ENCODE data around the gene HS3ST5. TPM values are rescaled to one million over a fixed set of nuclear protein-coding genes. Genes with fewer than 3 reads are reported as not detected.
A peak's percentile ranks its signal among the peaks of the same experiment; 100 is the strongest.

HS3ST5 gene
- polyA plus RNA-seq, 3 donors = 0.56 to 1.4 (median 1.4) TPM

DNA sequence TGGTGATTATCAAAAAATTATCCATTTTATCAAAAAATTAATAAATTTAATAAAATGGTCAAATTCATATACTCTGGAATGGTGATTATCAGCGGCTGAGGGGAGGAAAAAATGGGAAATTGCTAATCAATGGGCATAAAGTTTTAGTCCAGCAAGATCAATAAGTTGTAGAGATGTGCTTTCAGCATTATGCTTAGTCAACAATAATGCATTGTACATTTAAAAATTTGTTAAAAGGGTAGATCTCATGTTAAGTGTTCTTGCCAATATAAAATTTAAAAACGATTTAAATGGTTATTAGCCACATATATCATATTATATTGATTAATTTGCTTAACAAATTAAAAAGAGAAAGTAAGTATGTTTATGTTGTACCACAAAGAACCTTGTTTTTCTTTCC, 56.6 kb downstream of the HS3ST5 start:
- no peak for DNase-seq (ENCODE audit: extremely low read depth in 1 of 11, low read depth in 9 of 11, low spot score in 4 of 11)

DNA sequence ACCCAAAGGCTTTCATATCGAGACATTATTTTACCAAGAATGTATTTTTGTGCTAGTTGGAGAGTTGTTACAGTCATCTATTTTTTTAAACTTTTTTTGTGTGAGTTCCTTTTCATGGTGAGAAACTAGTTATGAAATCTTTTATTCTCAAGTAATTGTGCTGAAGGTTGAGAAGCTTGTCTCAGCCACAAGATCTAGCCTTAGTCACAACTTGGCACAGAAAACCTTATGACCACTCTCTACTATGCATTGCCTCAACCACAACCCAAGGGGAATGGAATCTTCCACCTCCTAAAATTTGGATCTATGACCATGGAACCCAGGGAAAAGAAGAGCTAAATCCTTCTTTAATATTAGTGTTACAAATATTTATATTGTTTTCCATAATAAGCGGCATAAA, 58.5 kb downstream of the HS3ST5 start:
- DNase-seq (ENCODE audit: extremely low read depth in 1 of 11, low read depth in 9 of 11, low spot score in 4 of 11) = no peak

- DNase-seq (ENCODE audit: extremely low read depth in 1 of 11, low read depth in 9 of 11, low spot score in 4 of 11) = no peak
Observed at GRCh38 chr6:114282292-114282691, 60.5 kb downstream of the HS3ST5 start.

DNA sequence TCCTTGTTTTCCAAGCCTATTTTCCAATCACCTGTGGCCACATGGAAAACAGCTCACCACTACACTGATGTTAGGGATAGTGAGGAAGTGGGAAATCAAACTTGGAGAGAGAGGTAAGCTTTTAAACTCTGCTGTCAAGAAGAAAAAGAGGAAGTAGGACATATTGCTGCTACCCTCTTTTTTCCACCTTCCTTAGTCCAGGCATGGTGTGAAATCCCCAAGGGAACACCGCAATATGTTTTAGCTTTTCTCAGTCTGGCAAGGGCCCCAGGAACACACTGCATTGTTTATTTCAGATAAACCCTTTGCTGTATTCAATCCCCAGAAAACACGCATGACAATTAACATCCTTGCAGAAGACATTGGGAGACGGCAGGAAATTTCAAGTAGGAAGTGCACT, 61.3 kb downstream of the HS3ST5 start:
- no peak for DNase-seq (ENCODE audit: extremely low read depth in 1 of 11, low read depth in 9 of 11, low spot score in 4 of 11)

DNA sequence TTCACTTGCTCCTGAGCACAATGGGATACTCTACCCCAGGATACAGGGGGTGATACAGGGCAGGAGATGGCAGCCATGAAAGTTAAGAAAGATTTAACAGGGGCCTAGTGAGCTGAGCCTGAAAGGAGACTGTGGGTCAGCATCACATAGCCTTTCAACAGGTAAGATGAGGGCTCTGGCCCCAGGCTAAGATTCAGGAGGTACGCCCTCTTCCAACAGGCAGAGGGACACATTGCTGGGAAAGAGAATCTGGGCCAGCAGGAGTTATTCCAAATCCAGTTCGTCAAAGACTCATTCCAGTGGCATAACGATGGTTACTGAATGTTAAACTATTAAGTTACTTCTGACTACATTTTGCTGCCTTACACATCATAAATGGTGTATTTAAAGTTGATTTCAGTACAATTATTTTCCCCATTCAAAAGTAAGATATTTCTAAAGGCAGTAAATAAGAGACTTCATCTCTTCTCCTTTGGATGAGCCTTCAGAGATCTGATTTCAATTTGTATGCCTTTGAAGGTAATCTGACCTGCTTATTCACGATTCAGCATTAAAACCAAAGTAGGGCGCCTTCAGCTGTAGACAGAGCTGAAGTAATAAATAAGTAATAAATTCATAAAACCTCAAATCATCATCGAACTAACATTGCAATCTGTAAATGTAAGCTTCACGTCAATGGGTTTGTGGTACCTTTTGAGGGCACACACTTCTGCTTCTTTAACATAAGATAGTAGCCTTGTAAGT, 62.4 kb downstream of the HS3ST5 start:
- no peak for DNase-seq (ENCODE audit: extremely low read depth in 1 of 11, low read depth in 9 of 11, low spot score in 4 of 11)

DNA sequence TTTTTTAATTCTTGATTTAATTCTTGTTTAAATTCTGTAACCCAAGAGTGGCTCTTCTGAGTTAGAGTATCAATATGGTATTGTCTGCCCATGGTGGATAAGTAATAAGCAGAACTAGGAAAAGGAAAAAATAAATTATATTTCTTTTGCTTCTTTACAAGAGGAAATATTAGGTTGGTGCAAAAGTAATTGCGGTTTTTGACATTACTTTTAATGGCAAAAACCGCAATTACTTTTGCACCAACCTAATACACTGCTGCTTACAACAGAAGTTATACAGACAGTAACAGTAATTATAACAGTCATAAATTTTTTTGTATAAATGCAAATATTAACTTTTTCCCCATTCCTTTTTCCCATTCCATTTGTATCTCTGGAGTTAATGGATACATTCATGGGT, 65.6 kb downstream of the HS3ST5 start:
- no peak for DNase-seq (ENCODE audit: extremely low read depth in 1 of 11, low read depth in 9 of 11, low spot score in 4 of 11)

GRCh38 chr6:114276783-114277182, 66.0 kb downstream of the HS3ST5 start:
- DNase-seq (ENCODE audit: extremely low read depth in 1 of 11, low read depth in 9 of 11, low spot score in 4 of 11) = no peak

GRCh38 chr6:114274836-114275235, 68.0 kb downstream of the HS3ST5 start:
- no peak for DNase-seq (ENCODE audit: extremely low read depth in 1 of 11, low read depth in 9 of 11, low spot score in 4 of 11)

DNA sequence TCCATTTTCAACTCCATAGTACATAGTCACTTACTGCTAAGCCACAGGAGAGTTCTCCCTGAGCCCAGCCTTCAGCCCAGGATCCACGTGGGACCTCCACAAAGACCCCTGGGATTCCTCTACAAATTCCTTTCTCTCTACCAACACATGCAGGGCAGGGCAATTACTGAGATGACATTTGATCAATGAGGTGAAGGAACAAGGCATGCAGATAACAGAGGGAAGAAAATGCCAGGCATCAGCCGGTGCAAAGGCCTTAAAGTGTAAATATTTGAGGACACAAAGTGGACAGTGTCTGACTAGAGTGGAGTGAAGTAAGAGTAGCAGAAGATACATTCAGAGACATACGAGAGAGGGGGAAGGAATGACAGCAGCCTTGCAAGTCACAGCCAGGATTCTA, 70.2 kb downstream of the HS3ST5 start:
- no peak for DNase-seq (ENCODE audit: extremely low read depth in 1 of 11, low read depth in 9 of 11, low spot score in 4 of 11)

DNA sequence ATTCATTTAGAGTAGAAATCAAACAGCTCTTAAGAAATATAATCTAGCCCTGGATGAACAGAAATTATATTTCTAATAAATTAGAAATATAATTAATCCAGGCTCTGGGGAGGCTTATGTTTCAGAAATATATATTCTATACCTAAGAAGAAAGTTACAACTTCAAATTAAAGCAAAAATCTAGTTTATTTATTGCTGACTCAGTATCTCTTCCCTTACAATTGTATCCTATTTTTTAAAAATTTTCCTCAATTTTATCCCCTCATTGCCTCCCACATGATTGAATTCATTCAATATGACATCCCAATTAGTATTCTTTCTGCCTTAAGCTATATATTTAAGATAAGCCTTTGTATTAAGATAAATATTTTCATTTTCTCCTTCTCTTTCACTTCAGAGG, 71.4 kb downstream of the HS3ST5 start:
- no peak for DNase-seq (ENCODE audit: extremely low read depth in 1 of 11, low read depth in 9 of 11, low spot score in 4 of 11)

DNA sequence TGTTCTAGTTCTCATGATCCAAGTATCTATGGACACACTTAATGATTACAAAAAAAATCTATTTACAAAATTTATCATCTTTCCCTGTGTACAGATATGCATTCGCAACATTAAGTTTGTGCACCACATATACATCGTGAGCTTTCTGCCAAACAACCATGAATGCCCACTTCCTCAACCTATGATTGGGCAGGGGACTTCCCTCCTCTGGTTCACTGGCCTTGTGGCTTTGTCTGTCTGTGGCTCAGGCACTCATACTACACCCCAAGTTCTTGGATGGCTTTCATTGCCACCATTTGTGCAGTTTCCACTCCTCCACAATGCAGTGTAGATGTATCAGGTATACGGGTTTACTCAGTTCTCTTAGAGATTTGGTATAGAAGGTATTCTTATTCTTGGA, 74.9 kb downstream of the HS3ST5 start:
- no peak for DNase-seq (ENCODE audit: extremely low read depth in 1 of 11, low read depth in 9 of 11, low spot score in 4 of 11)

- no peak for DNase-seq (ENCODE audit: extremely low read depth in 1 of 11, low read depth in 9 of 11, low spot score in 4 of 11)
Observed at GRCh38 chr6:114260810-114261209, 82.0 kb downstream of the HS3ST5 start.

DNA sequence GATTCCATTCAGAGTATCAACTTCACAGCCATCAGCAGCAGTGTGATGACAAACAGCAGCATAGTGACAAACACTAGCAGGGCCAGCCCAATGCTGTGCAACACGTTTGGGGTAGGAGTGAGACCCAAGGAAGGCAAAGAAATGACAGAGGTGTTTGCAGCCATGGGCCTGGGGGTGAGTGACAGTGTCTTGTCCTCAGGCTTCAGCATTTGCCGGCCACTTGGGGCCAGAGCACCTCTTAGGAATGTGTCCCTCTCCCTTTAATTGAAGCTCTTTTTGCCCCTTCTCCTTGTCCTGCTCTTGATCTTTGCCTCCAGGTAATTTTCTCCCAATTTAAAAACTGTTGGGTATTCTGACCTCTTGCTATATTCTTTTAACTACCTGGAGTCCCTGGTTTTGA, 84.4 kb downstream of the HS3ST5 start:
- DNase-seq (ENCODE audit: extremely low read depth in 1 of 11, low read depth in 9 of 11, low spot score in 4 of 11) = no peak

- DNase-seq (ENCODE audit: extremely low read depth in 1 of 11, low read depth in 9 of 11, low spot score in 4 of 11) = no peak
Observed at GRCh38 chr6:114253431-114253830, 89.4 kb downstream of the HS3ST5 start.

GRCh38 chr6:114249522-114249921, 93.3 kb downstream of the HS3ST5 start:
- DNase-seq (ENCODE audit: extremely low read depth in 1 of 11, low read depth in 9 of 11, low spot score in 4 of 11) = peak in 3 of 11 donors; percentile 1 to 11 (median 1)

GRCh38 chr6:114247101-114247500, 95.7 kb downstream of the HS3ST5 start:
- DNase-seq (ENCODE audit: extremely low read depth in 1 of 11, low read depth in 9 of 11, low spot score in 4 of 11) = no peak

DNA sequence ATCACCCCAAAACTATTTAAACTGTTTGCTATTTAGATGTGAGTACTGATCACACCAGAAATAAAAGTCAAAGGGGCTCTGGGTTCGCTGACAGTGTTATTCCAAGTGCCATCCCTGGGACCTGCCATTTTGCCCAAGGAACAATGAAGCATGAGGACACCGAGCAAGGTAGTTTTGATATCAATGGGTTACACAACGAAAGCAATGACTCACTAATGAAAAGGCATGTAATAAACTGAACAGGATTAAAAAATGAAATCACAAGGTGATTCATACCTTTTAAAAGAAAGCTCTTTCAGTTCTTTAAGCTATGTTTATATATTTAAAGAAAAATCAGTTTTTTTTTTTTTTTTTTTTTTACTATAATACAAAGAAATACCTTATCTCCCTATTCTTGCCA, 102.0 kb downstream of the HS3ST5 start:
- no peak for DNase-seq (ENCODE audit: extremely low read depth in 1 of 11, low read depth in 9 of 11, low spot score in 4 of 11)

GRCh38 chr6:114228675-114229074, 114.1 kb downstream of the HS3ST5 start:
- DNase-seq (ENCODE audit: extremely low read depth in 1 of 11, low read depth in 9 of 11, low spot score in 4 of 11) = no peak

DNA sequence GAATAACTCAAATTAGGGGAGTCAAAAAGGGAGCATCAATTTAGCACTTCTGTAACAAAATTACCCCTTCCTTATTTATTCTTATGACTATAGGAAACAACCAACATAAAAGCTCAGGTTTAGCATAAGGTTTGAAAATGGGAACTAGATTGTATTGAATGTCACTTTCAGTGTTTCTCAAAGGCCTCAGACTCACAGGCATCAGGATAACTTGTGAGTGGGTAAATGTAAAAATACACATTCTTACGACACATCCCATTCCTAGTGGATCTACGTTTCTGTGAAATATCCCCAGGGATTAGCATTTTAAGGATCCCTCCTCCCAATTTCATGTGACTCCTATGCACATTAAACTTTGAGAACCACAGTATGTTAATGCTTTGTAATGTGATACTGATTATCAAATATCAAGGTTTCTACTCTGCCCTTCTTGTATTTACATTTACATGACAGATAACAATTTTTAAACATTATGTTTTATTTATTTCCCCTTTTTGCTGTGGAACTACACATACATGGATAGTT, 114.8 kb downstream of the HS3ST5 start:
- no peak for DNase-seq (ENCODE audit: extremely low read depth in 1 of 11, low read depth in 9 of 11, low spot score in 4 of 11)

DNA sequence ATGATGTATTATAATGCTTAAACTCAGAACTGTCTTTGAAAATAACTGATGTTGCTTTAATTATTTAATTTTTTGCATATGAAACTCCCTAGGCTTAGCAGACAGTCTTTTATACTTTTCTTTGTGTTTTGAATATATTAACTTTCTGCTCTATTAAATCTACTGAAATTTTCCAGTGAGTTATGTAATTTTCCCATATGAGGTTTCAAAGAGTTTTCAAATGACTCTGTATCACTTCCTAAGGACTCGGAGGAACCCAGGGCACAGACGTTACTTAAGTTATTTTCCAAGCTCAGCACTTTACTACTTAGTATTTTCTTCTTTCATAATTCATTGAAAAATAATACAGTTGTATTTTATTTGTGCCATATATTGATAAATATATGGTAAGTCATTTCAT, 122.6 kb downstream of the HS3ST5 start:
- no peak for DNase-seq (ENCODE audit: extremely low read depth in 1 of 11, low read depth in 9 of 11, low spot score in 4 of 11)
